ENCODE data around the gene AFP.

Gene AFP

DNA sequence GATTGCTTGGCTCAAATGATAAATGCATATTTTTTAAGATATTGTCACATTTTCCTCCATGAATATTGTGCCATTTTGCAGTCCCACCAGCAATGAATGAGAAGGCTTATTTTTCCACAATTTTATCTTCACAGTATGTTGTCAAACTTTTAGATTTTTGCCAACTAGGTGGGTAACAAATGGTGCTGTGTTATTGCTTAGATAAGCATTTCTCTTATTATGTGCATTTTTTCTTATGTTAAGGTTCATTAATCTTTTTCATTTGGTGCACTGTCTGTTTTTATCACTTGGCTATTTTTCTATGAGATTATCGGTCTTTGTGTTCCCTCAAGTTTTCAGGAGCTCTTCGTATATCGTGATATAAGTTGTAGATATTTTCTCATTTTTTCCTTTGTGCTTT lies 32.1 kb downstream of the AFP start:
- no peak for DNase-seq

DNA sequence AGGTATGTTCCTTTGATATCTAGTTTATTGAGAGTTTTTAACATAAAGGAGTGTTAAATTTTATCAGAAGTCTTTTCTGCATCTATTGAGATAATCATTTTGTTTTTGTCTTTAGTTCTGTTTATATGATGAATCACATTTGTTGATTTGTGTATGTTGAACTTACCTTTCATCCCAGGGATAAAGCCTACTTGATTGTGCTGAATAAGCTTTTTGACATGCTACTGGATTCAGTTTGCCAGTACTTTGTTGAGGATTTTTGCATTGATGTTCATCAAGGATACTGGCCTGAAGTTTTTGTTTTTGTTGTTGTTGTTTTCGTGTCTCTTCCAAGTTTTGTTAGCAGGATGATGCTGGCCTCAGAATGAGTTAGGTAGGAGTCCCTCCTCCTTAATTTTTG lies 34.7 kb downstream of the AFP start:
- no peak for DNase-seq

DNA sequence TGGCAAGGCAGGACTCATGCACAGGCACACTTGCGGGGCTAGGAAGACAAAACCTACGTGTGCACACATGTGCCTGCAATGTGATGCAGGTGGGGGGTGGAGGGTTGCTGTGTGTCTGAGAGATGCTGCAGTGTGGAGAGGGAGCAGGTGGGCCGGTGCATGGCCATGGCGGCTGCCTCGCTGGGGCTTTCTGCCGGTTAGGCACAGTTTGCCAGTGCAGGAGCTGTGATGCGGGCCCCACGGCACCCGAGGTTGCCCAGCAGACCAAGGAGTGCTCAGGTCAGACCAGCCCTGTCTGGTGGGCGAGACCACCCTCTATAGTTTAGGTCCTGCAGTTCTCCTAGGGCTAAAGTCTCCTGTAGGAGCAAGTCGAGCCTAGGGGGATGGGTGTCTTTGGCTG lies 41.2 kb downstream of the AFP start:
- DNase-seq: no peak

DNA sequence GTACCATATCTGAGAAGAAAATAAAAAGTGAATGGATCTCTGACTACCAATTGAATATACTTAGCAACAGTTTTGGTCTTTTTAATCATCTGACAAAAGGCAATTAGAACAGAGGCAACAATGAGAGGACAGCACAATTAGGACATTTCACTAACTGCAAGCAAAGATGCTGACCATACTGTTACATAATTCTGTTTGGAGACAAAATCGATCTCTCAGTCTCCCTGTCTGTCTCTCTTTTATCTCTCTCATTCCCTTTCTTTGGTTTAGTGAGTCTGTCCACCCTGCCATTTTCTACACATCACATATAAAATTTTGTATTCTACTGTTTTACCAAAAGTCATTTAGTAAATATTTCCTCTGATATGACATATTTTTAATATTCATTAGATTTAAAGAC lies 43.3 kb downstream of the AFP start:
- DNase-seq: no peak

DNA sequence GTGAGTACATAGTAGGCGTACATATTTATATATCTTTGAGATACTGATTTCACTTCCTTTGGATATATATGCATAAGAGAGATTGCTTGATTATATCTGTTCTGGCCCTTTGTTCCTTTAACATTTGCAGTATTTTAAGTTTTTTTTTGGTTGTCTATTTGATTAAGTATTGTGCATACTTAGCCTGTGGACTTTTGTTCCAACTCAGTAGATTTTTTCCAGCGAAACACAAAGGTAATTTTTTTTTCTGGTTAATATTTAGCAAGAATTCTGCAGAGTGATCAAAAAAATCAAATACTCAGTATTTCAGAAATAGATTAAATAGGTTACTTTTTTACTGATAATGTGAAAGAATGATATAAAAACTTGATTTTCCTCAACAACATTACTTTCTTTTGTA lies 45.3 kb downstream of the AFP start, which contains the start of gene AFM:
TSS of gene AFM (plus strand) at position 388 of the 400 bp plus-strand sequence. CDS start 31 bp downstream, outside the sequence.
- no peak for DNase-seq

DNA sequence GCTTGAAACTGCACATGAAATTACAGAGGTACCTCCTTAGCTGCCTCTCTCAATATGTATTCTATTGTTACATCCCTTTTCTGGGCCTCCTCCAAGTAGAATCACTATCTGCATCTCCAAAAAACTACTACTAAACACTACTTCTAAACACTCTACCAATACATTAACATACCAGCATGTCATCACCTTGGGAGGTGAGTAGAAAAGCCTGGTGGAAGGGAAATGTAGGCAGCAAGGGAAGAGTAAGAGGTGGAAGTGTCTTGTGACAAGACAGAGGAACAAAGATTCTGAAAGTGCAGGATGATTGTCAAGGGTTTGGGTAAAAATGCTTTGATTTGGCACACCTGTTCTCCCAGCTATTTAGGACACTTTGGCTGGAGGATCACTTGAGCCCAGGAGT lies 49.1 kb downstream of the AFP start:
- DNase-seq: no peak

DNA sequence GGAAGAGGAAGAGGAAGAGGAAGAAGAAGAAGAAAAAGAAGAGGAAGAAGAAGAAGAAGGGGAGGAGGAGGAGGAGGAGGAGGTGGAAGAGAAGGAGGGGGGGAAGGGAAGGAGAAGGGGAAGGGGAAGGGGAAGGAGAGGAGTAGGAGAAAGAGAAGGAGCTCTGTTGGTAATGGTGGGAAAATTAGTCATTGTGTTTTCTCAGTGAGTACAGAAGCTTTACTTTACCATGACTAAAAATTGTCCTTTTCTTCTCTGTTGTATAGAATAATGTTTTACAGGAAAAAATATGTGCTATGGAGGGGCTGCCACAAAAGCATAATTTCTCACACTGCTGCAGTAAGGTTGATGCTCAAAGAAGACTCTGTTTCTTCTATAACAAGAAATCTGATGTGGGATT lies 49.6 kb downstream of the AFP start:
- no peak for DNase-seq

DNA sequence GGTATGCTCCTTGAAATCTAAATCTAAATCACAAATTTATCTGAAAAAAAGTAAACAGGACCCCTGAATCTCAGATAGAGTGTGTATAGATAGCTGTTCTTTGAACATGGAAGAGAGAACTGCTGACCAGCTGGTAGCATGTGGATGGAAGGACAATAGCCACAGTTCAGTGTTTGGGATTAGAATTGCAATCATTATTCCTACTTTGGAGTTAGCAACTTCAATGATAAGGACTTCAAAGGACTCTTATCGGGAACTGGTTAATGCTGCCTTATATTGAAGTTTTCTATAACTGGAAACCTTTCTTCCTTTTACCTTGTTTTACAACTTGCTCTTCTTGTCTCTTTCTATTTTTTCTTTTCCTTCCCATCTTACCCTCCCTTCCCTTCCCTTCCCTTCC lies 50.5 kb downstream of the AFP start:
- no peak for DNase-seq

DNA sequence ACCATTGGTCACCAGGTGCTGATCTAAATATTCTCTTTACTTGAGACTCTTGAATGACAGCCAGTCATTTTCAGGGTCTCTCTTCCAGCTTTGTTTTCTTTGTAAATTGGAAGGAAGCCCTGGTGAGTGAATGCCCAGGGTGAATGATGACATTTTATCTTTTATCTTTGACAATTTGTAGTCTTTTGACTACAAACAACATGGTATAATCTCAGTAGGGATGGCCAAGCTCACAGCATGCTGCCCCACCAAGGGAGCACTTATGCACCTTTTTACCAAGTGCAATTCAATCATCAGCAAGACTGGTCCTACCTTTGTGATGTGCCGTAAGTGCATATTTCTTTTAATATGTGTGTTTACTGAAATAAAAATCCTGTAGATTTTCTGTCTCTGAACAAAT lies 51.2 kb downstream of the AFP start:
- no peak for DNase-seq

DNA sequence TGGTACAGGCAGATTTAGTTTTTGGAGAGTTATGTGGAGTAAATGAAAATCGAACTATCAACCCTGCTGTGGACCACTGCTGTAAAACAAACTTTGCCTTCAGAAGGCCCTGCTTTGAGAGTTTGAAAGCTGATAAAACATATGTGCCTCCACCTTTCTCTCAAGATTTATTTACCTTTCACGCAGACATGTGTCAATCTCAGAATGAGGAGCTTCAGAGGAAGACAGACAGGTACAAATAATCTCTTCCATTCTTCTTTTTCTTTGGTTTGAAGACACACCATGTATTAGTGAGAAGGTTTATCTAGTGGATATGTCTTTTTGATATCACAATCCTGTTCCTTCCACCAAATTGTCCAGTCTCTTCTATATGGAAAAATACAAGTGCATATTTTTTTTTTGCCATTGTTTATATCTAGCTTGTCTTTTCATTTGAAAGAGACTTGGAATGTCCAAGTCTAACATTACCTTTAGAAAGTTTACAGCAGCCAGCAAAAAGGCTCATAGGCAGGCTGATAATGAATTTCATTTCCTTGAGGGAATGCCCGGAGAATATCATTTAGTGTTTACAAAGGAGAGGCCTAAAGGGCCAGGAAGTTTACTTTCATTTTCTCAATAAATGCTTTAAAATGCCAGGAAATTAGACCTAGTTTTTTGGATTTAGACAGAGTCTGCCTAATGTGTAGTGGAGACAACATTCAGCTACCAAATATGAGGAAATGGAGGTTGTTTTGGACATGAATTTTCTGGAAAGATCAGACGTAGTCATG lies 64.2 kb downstream of the AFP start:
- DNase-seq: no peak

DNA sequence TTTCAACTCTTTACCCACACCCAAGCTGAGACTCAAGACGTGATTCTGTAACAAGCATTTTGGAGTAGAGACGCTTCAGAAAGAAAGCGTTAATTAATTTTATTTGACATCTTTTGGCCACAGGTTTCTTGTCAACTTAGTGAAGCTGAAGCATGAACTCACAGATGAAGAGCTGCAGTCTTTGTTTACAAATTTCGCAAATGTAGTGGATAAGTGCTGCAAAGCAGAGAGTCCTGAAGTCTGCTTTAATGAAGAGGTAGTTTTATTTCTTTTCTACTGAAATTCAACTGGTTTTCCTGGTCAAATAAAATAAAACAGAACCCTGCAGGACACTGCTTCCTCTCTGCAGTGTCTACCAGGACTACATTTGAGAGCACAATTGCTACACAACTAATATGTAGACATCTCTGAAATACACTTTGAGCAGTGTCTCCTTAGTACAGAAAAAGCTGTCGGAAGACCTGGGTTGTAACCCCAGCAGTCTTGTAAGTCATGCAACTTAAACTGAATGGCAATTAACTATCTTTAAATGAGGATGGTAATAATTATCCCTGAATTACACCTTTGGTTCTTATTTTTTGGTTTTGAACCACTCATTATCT lies 65.7 kb downstream of the AFP start:
- no peak for DNase-seq

DNA sequence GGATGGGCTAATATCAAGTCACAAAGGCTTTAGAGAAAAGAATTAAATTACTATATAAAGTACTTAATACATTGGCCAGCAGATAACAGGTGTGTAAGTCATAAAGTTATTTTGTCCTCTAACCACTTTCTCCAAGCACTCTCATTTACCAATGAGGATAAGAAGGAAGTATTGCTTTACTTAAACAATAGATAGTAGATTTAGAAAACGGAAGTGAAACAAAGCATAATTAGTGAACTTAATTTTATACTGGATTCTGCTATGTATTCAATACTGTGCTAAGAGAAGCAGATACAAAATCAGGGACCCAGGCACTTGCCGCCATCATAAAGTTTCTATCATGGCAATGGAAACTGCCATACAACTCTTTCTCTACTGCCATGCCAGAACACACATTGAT lies 69.5 kb downstream of the AFP start:
- DNase-seq: no peak
